GM19372 (cell line): ENCODE results near the gene TBP.
A peak's percentile ranks its signal among the peaks of the same experiment; 100 is the strongest.
"Not testable (repeated sequence)": the region's sequence is repeated elsewhere in the genome, so short reads cannot be mapped to it uniquely, and the experiment has no call there.

Experiments
- ATAC-seq: cut with Tn5 transposase; IDR thresholded peaks from one replicate; pipeline ENCODE4 v1.9.1; 2021; ENCODE audit warnings: mild to moderate bottlenecking, low read depth, moderate library complexity; ENCODE audit not compliant: unreplicated experiment

TBP gene

DNA sequence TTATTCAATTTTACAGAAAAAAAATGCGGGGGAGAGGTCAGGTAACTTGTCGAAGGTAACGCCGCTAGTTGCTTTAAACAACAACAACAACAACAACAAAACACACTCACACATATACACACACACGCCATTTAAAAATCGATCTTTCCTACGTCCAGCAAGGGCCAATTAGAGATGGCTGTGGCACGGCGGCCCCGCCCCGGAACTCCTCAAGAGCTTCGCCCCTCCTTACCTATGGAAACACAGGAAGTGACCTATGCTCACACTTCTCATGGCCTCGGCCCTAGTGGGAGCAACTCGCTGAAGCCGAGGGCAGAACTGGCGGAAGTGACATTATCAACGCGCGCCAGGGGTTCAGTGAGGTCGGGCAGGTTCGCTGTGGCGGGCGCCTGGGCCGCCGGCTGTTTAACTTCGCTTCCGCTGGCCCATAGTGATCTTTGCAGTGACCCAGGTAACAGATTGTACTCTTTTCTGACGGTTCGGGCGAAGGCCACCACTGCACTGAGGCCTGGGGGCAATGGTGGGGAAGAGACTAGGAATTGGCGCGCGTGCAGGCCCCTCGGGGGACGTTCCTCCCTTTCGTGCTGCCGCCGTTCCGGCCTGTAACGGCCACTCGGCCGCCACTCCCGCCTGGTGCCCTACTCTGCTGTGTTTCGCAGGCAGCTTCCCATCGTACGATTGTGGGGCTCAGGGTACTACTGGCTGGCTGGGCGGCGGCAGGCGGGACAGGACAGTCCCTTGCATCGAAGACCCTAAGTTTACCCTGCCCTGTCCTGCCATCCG is at the start of gene TBP:
TSS of gene TBP (plus strand) at position 357 of the 783 bp plus-strand sequence. CDS start 2,661 bp downstream, outside the sequence.
- peak; percentile 95 for ATAC-seq

DNA sequence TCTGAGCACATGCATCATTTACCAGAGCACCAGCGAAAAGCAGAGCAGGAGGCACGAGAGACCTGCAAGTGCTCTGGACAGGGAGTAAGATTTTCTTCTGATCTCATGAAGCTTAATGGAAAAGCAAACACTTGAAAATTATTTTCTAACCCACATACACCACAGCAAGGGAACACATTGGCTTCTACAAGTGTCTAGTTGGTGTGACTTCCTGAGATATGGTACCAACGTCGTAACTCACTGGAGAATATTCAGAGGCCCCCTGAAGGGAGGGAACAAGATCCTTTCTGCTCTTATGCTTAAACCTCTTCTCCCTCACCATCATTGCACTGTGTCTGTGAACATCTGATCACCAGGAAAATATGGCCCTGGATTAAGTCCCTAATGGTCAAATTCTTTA is 49.7 kb upstream of the TBP start:
- ATAC-seq = no peak

DNA sequence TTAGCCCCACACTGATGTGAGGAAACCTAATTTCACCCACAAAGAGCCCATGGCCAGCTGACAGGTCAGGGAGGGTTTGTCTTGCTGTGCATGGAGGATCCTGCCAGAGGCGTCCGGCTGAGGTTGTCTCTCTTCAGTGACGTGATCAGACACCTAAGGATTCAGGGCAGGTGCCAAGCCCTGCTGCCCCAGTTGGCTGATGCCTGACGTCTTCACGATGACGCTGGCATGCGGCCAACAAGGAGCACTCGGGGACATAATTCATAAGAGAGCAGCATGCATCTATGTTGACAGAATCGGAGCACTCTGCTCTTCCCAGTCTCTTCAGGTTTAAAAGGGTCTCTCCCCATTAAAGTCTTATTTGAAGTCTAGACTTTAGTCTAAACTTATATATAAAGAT is 48.9 kb upstream of the TBP start:
- no peak for ATAC-seq

DNA sequence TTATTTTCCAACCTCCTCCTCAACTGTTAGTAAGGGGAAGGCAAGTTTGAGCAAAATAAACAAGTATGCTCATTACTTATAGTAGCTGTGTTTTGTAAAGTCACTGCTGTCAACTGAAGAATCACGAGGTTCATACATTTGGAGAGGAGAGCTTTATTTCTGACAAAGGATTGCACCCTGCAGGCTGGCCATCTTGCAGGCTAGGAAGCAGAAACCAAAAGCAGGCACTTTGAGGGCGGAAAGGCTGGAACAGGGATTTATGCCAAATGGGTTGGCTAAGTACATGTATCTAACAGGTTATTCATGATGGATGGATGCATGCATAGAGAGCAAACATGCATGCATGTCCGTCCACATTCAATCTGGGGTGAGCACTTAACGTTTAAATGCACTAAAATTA is 47.7 kb upstream of the TBP start:
- no peak for ATAC-seq

DNA sequence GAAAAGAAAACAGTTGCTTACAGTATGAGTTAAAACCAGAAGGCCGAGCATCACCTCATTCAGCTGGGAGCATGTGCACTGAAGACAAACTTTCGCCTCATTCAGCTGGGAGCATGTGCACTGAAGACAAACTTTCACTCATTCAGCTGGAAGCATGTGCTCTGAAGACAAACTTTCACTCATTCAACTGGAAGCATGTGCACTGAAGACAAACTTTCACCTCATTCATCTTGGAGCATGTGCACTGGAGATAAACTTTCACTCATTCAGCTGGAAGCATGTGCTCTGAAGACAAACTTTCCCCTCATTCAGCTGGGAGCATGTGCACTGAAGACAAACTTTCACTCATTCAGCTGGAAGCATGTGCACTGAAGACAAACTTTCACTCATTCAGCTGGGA is 46.4 kb upstream of the TBP start:
- ATAC-seq = not testable (repeated sequence)

DNA sequence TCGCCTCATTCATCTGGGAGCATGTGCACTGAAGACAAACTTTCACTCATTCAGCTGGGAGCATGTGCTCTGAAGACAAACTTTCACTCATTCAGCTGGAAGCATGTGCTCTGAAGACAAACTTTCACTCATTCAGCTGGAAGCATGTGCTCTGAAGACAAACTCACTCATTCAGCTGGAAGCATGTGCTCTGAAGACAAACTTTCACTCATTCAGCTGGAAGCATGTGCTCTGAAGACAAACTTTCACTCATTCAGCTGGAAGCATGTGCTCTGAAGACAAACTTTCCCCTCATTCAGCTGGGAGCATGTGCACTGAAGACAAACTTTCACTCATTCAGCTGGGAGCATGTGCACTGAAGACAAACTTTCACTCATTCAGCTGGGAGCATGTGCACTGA is 45.9 kb upstream of the TBP start:
- not testable (repeated sequence) for ATAC-seq

DNA sequence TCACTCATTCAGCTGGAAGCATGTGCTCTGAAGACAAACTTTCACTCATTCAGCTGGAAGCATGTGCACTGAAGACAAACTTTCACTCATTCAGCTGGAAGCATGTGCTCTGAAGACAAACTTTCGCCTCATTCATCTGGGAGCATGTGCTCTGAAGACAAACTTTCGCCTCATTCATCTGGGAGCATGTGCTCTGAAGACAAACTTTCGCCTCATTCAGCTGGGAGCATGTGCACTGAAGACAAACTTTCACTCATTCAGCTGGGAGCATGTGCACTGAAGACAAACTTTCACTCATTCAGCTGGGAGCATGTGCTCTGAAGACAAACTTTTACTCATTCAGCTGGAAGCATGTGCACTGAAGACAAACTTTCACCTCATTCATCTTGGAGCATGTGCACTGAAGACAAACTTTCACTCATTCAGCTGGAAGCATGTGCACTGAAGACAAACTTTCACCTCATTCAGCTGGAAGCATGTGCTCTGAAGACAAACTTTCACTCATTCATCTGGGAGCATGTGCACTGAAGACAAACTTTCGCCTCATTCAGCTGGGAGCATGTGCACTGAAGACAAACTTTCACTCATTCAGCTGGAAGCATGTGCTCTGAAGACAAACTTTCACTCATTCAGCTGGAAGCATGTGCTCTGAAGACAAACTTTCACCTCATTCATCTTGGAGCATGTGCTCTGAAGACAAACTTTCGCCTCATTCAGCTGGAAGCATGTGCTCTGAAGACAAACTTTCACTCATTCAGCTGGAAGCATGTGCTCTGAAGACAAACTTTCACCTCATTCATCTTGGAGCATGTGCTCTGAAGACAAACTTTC is 45.1 kb upstream of the TBP start:
- not testable (repeated sequence) for ATAC-seq

DNA sequence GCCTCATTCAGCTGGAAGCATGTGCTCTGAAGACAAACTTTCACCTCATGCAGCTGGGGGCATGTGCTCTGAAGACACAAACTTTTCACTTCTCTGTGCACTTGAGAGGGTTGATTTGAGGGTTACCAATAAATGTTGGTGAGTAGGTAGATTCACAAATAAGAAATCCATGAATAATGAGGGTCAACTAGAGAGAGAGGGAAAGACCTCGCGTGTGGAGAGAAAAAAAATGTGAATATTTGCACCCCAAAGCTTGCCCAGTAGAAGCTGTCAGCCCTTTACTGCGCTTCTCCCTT is 44.5 kb upstream of the TBP start:
- no peak for ATAC-seq

DNA sequence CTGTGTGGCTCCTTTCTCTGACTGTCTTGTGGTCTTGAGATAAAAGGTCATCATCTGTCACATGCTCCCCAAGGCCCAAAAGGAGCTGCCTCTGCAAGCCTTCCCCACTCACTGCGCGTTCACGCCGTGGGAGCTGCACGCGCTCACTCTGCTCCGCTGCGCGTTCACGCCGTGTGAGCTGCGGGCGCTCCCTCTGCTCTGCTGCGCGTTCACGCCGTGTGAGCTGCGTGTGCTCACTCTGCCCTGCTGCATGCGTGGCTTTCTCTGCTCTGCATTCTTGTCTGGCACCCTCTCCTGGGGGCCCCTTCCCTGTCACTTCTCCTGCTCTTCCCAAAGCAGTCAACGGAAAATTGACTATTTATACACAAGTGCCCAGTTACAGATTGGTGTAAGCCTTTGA is 43.5 kb upstream of the TBP start:
- ATAC-seq = no peak

DNA sequence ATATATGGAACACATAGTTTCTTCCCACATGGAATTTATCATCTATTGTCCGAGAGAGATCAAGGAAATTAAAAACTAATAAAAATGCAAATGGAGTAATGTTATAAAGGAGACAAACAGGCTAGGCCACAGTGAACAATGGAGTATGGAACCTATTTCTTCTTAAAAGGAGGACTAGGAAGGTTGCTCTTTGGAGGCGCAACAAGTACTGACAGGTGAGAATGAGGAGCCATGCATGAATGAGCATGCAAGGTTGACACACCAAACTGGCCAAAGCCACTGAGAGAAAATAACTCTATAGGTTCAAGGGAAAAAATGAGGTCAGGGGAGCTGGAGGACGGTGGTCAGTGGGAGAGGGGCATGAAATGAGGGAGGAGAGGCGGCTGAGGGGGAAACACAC is 41.9 kb upstream of the TBP start:
- ATAC-seq = no peak

DNA sequence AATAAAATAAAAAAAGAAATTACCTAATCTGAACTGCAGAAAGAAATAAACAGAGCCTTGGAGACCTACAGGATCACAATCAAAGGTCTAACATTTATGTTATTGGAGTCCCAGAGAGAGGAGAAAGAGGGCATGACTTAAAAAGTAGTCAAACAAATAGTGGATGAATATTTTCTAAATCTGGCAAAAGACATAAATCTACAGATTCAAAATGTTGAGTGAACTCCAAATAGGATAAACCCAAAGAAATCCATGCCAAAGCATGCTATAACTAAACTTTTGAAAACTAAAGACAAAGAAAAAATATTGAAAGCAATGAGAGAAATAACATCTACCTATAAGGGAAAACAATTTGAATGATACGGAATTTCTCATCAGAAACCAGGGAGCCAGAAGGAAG is 39.3 kb upstream of the TBP start:
- no peak for ATAC-seq

DNA sequence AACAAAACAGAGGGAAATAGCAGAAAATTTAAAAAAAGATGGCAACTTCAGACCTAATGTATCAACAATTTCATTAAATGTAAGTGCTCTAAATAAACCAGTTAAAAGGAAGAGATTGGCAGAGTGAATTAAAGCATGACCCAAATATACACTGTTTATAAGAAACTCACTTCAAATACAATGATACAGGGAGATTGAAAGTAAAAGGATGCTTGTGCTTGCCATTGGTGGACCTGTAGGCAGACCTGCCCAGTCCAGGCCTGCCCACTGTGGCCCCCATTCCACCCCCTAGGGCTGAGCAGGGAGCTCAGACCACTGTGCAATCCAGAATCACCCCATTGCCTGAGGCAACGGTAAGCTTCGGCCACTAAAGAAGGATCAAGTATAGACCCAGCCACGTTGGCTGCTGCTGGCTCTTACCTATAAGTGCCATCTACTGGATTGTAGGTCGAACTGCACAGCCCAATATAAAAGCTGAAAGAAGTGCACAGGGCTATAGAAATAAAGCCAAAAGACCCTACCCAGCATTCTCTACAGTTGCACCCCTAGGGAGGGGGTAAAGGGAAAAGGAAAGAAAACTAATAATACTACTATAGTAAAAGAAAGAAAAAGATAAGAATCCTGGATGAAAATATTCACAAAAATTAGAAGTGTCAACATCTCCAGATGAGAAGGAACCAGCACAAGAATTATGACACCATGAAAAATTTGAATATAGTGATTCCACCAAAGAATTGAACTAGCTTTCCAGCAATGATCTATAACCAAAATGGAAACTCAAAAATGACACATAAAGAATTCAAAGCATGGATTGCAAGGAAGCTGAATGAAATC is 37.2 kb upstream of the TBP start:
- peak; percentile 90 for ATAC-seq

DNA sequence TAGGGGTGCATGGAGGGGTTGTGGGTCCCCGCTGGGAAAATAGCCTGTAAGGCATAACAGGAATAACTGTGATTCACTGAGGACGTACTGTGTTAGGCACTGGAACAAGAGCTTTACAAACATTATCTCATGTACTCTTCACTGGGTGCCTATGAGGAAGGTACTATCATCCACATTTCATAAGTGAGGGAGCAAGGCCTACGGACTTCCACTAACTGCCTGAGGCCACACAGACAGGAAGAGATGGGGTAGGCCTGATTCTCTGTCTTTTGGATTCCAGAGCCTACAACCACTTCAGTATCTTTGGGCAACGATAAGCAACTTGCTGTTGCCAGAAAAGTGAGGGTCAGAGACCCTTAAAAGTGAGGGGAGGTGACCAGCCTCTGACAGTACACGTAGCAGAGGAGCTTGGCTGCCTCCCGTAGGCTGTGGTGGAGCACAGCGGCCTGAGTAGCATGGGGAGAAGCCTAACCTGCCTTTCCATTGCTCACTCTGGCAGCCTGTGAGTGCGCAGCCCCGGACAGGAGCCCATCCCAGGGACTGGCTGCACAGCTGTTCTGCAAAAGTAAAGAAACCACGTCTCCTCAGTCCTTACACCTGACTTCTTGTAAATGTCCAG is 31.5 kb upstream of the TBP start:
- no peak for ATAC-seq

DNA sequence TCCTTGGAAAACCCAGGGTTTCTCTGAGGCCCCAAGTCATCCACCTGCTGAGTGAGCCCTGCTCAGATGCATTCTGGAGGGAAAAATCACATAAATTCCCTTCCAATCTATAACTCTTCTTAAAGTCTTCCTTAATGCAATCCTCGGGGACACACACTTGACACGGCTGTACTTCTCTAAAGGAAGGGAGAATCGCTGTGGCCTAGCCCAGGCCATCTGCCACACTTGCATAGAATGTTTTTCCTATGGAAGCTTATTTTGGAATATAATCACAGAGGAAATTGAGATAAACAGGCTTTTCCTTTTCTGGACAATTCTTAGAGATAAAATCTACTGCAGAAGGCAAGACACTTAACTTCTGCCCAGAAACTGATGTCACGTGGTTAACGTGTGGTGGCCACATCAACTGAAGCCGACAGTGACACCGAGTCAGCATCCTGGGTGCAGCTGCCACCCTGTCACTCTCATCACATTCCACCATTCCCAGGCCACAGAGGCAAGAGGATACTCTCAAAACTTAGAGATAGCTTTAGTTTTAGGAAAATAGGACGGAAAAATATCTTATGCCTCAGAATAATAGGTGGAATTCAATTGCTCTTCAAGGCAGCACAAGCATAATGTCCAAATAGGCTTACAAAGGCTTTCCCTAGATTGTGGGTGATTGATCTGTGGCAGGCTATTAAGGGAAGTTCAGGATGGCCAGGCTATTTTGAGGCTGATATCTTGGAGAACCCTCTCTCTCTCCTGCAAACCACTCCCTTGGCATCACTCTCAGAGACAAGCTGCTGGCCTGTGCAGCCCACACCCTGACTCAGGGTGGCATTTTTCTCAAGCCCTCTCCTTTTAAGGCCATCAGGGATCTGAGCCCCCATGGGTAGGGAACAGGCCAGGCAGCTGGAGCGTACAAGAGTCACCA is 30.7 kb upstream of the TBP start:
- ATAC-seq = no peak

DNA sequence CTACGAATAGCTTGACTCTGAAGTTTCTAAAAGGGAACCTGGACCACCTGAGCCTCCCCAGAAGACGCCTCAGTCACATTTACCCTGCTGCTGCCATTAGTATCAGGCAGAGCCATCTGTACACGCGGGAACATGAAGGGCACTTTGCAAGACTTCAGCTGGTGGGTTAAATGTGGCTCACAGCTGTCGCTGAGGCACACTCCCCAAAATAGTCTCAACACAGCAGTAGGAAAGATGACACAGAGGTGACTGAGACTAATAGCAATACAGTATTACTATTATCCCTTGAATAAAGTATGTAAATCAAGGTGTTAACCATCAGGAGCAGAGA is 30.0 kb upstream of the TBP start:
- no peak for ATAC-seq

DNA sequence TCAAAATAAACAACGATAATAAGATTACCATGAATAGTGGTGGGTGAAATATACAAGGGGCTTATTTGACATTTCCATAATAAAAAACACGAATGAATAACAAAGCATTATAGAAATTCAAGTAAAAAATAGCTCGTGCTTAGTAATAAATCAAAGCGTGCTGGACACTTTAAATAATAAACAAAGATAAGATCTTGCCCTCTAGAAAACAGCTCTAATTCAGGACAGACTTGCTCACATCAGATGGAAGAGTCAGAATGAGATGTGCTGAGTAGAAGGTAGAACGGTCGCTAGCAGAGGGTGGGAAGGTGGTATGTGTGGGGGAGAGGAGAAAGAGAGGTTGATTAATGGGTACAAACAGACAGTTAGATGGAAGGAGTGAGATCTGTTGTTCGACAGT is 28.4 kb upstream of the TBP start:
- no peak for ATAC-seq

DNA sequence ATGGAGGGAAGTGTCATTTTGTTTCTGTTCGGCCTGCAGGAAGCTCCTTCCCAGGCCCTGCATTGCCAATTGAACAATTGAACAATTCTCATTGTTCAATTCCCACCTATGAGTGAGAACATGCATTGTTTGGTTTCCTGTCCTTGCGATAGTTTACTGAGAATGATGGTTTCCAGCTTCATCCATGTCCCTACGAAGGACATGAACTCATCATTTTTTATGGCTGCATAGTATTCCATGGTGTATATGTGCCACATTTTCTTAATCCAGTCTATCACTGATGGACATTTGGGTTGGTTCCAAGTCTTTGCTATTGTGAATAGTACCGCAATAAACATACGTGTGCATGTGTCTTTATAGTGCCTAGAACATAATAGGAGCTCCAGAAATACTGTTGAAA is 26.2 kb upstream of the TBP start:
- ATAC-seq = not testable (repeated sequence)

DNA sequence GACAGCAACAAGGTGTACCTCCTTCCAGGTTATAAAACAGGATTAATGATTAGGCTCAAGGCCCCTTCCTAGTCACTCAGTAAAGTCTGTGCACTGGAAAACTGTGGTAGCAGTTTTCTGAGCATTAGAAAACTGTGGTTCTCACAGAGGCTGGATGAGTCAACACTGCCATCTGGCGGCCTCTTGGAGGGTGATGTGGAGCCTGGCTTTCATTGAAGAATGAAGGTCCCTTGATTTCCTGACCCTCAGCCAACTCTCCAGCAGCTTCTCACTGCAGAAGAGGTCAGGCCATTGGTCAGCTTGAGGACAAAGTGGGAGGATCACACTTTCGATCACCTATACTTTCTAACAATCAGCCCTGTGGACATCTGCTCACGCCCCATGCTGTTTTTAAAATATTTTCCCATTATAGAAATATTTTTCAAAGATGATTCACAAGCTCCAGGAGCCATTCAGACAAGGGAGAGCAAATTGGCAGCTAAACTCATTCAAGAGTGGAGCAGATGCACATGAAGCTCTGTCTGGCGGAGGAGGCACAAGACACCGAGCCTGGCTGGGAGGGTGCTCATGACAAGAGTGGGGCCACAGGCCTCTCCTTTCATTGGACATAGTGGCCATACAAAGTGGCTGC is 24.2 kb upstream of the TBP start:
- ATAC-seq = peak; percentile 73

DNA sequence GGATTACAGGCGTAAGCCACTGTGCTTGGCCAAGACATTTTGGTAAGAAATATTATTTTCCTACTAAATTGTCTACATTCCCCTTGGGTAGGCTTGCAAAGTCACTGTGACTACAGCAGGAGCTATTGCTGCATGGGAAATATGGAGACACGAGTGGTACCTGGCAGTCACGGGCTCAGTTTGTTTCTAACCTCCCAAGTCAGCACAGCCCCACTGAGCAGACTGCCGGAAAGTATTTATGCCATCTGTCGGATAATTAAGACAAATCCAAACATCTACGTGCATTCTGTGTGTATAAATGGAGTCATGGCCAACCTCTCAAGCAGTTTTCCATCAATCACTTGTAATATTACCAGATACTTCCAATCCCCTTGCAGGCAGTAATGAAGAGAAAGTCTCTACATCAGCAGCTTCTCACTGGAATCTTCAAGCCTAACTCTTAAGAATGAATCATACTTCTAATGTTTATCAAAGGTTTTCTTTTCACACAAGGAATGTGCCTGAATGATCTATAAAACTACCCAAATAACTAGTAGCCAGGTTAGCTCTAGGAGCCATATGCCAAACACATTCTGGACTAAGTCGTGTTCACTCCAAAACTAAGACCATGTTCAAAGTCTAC is 21.2 kb upstream of the TBP start:
- ATAC-seq = no peak
